Activated gamma-delta T cell treated with Interleukin-2 at 50 U/mL for 16 hours (primary cell): ENCODE results near the gene PCBP3.
"Not testable (repeated sequence)": the region's sequence is repeated elsewhere in the genome, so short reads cannot be mapped to it uniquely, and the experiment has no call there.

ENCODE experiments used
- DNase-seq: peaks from one replicate; pipeline ENCODE4 v3.0.0-alpha.2; 2020

PCBP3 gene

GRCh38 chr21:45849651-45850050, 206.1 kb downstream of the PCBP3 start:
- DNase-seq: no peak

- no peak for DNase-seq
Measured at GRCh38 chr21:45850181-45850580, 206.7 kb downstream of the PCBP3 start.

GRCh38 chr21:45852386-45852785, 208.9 kb downstream of the PCBP3 start:
- not testable (repeated sequence) for DNase-seq

DNA sequence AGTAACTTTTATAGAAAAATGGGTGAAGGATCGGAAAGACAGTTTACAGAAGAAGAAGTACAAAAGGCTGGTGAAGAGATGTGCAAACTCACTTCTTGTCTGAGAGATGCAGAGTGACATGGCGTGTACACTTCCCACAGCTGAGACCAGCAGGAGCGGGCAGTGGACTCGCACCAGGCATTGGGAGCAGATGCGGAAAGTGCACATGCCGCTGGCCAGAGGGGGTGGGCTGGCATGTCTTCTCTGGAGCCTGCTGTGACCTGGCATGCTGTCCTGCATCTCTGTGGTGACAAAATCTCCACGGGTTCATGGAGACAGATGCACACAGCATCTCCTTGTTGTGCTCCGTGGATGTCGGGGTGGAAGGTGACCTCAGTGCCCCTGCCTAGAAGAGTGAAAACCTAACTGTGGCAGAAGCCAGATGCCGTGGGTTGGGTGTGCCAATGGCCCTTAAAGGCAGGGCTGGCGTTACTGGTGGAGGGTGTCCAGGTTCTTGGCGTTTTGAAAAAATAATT, 209.4 kb downstream of the PCBP3 start:
- no peak for DNase-seq

DNA sequence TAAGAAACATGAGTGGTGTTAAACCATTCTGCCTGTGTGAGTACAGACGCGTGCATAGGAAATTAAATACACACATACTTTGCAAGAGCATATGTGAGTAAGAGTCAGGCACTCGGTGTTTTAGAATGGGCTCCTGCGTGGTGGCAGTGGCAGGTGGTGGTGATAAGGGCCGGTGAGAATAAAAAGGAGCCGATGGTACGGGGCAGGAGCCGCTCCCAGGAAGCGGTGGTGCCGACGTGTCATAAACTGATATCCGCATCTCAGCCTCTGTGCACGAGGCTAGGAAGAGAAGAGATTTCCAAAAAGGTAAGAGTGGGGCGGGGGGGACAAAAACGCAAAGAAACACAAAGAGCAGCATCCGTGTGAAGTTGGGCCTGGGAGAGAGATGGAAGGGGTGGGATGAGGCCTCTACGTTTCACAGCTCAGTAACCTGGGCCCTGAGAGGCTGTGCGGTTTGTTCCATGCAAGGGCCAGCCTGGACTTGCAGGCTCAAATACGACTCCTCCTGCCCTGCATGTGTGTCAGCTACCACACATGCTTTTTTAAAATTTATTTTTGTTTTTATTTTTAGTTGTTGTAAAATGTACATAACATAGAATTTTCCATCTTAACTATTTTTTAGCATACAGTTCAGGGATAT, 210.3 kb downstream of the PCBP3 start:
- DNase-seq: no peak

GRCh38 chr21:45854690-45855247, 211.2 kb downstream of the PCBP3 start:
- DNase-seq: no peak

- no peak for DNase-seq
Measured at GRCh38 chr21:45855248-45855811, 211.8 kb downstream of the PCBP3 start.

- no peak for DNase-seq
Measured at GRCh38 chr21:45856442-45856841, 212.9 kb downstream of the PCBP3 start.

DNA sequence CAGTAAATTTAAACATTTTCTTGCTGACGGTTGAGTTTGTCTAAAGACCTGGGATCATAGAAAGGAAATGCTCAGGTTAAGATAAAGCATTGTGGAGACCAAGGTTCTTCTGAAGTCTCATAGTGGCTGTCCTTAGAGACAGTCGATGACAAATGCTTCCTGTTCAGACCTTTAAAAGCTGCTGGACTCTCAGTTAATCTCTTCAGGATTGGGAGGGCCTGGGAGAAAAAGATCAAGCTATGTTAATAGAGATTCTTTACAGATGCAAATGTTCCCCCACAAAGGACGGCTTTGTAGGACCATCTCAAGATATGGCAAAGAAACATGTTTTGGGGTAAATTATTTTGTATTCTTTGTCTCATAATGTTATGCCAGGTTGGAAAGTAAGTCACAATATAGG, 213.4 kb downstream of the PCBP3 start:
- DNase-seq: no peak

GRCh38 chr21:45857761-45858160, 214.2 kb downstream of the PCBP3 start:
- DNase-seq: no peak

- no peak for DNase-seq
Measured at GRCh38 chr21:45858180-45858579, 214.7 kb downstream of the PCBP3 start.

- no peak for DNase-seq
Measured at GRCh38 chr21:45859041-45859761, 215.7 kb downstream of the PCBP3 start.

- no peak for DNase-seq
Measured at GRCh38 chr21:45859762-45860357, 216.3 kb downstream of the PCBP3 start.

DNA sequence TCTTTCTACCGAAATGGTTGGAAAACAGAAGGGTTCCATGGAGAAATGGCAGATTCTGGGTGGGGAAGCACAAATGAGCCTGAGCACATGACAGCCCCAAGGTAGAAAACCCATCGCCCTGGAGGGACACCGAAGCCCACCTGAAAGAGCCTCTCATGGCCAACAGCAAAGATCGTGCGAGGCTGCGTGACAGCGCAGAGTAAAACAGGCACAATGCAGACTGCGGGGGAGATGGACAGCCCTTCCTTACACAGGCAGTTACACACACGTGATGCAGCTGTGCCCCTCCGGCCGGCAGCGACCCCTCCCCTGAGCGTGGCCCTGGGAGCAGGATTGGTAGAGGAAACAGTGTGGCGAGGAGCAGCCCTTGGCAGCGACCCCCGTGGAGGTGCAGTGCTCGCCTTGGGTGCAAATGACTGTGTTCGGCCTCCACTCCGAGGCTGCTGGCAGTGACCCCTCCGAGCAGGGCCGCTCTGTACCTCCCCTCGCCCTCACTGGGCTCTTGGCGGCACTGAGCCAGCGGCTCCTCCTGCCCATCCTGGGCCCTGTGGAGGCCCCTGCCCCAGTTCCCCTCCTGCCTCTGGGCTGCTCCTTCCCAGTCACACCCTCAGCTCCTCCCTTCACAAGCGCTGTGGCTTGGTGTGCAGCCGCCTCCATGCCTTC, 217.1 kb downstream of the PCBP3 start:
- DNase-seq: no peak

DNA sequence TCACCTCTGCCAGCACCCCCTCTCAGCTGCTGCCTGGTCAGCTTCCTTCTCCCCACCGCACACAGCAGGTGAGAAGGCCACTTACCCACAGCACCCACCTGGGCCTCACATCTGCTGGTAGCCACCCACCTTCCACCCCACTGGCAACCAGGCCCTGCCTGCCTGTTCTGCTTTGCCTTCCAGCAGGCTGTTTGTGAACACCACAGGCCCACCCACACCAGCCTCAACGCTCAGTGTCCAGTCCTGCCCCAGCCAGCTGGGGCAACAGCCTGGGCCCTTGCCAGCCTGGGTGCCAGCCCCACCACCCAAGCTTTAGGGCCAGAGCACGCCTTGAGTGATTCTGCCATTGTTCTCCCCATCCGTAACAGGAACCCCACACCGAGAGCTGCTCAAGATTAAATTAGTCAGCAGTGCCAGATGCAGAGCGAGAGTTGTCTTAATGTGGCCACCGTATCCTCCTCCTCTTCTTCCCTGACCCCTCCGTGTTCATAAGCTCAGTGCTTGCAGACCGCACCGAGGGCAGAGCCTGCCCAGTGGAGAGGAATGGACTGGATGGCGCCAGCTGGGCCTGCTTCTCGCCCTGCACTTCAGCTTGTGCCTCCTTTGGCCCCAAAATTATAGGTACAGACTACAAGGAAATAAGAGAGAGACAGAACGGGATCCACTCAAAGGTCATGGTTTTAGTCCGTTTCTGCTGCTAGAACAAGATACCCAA, 217.8 kb downstream of the PCBP3 start:
- DNase-seq: no peak

- DNase-seq: no peak
Measured at GRCh38 chr21:45862543-45863207, 219.2 kb downstream of the PCBP3 start.

DNA sequence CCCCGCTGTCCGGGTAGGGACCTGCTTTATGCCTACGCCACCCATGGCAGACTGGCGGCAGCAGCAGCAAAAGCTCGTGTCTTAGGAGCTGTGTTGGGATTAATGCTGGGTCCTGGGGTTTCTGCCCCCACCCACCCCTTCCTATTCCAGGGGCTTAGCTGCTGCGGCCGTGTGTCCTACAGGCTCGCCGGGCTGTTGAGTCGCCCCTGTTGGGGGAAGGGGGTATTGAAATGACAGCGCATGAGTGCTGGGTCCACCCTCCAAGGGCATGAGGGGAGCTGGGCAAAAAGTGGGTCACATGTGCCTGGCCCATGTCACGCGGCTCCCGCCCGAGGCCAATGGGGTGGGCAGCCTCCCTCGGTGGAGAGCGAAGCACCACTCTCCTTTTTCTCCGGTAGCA, 219.7 kb downstream of the PCBP3 start:
- DNase-seq: no peak

DNA sequence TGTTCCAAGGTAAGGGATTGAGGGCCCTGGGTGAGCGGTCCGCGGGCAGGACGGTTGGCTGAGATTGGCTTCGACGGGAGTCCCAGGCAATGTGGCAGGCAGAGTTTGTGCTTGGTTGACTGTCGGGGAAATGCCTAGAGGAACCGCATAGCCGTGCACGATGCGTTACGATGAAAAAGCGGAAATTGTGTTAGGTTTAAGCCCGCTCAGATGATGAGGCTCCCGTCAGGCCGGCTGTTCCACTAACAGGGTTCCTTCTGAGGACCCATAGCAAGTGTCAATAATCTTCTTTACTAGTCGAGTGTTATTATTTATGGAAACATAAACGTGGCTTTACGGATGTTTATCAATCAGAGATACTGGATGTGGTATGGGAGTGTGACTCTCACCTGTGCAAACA, 220.2 kb downstream of the PCBP3 start:
- DNase-seq: no peak

GRCh38 chr21:45864436-45864835, 220.9 kb downstream of the PCBP3 start:
- no peak for DNase-seq

DNA sequence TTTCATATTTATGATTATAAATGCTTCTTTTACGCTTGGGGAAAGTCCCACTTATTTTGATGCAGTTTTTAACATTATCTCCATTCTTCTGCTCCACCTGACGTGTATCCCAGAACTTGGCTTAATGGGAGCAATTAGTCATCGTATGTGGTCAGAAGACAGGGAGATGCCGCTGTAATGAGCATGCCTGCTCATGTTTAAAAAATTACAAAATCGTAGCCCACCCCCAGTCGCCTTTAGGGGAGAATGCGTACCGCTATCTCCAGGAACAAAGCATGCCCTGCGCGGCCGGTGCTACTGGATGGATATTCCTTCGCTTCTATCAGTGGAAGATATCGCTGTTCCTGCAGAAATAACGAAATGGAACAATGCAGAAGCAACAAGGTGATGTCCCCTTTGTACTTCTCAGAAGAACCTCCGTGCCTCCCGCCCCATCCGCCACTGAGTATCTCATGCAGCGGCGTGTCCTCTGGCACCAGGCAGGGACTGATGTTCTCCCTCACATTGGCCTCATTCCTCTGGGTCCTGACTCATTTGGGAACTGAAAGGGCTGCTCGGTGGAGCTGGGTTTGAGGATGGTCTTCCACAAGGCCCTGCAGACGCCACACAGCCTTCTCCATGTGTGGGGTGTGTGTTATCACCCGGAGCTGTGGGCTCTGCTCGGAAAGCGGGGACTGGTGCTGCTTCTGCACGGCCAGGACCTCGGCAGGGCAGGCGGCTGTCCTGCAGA, 221.7 kb downstream of the PCBP3 start:
- no peak for DNase-seq

DNA sequence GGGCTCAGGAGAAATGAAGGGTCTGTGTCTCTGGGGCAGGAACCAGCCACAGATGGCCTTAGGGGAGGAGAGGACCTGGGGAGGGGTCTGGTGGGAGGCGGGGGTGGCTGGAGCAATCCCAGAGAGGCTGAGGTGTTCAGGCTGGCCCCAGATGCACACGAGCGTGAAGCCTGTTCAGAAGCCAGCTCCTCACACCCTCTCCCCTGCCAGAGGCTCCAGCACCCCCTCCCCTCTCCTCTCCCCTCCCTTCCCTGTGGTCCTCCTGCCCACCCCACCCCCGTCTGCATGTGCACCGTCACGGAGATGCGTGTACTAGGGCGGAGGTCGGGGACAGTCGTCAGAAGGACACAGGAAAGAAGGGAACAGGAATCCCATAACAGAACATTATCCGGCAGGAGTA, 223.0 kb downstream of the PCBP3 start:
- no peak for DNase-seq
